ENCODE data around the gene CCDC102A. TPM values are rescaled to one million over a fixed set of nuclear protein-coding genes. Genes with fewer than 3 reads are reported as not detected.
A peak's percentile ranks its signal among the peaks of the same experiment; 100 is the strongest.

The CCDC102A gene
- total RNA-seq, 1 donor from 2014 or later, result 15.5 TPM

GRCh38 chr16:57475711-57476339, 60.5 kb downstream of the CCDC102A start:
- Mint-ChIP-seq H3K4me3 (no peak overlapping the region), H3K36me3 (ENCODE audit: low read depth) (peaks cover 14% of the 10 kb centered on the region), H3K27ac (no peak overlapping the region), H3K9me3 (no peaks in the 10 kb centered on the region), H3K4me1 (peaks cover 40% of the 10 kb centered on the region), H3K27me3 (peaks cover 7% of the 10 kb centered on the region)
- TF ChIP-seq, protein P1, sequence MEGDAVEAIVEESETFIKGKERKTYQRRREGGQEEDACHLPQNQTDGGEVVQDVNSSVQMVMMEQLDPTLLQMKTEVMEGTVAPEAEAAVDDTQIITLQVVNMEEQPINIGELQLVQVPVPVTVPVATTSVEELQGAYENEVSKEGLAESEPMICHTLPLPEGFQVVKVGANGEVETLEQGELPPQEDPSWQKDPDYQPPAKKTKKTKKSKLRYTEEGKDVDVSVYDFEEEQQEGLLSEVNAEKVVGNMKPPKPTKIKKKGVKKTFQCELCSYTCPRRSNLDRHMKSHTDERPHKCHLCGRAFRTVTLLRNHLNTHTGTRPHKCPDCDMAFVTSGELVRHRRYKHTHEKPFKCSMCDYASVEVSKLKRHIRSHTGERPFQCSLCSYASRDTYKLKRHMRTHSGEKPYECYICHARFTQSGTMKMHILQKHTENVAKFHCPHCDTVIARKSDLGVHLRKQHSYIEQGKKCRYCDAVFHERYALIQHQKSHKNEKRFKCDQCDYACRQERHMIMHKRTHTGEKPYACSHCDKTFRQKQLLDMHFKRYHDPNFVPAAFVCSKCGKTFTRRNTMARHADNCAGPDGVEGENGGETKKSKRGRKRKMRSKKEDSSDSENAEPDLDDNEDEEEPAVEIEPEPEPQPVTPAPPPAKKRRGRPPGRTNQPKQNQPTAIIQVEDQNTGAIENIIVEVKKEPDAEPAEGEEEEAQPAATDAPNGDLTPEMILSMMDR (IDR thresholded peaks at IDR 0.05), result peak; percentile 51
- POLR2A ChIA-PET, result no interaction called here
- CTCF ChIA-PET, result interaction anchor here (1.0 to 2.0 kb wide), 3 partner anchors 43 to 172 kb away, joined by 3 to 4 read pairs (median 3); no protein-coding TSS in a partner anchor
- intact Hi-C loops (cut with micrococcal nuclease), result loop anchor here (1.0 to 5.0 kb wide), 4 partner anchors 43 to 261 kb away; partner anchors contain the start of gene KATNB1
- ATAC-seq (ENCODE audit: low read depth) (peak; percentile 92), DNase-seq (peak; percentile 69)

DNA sequence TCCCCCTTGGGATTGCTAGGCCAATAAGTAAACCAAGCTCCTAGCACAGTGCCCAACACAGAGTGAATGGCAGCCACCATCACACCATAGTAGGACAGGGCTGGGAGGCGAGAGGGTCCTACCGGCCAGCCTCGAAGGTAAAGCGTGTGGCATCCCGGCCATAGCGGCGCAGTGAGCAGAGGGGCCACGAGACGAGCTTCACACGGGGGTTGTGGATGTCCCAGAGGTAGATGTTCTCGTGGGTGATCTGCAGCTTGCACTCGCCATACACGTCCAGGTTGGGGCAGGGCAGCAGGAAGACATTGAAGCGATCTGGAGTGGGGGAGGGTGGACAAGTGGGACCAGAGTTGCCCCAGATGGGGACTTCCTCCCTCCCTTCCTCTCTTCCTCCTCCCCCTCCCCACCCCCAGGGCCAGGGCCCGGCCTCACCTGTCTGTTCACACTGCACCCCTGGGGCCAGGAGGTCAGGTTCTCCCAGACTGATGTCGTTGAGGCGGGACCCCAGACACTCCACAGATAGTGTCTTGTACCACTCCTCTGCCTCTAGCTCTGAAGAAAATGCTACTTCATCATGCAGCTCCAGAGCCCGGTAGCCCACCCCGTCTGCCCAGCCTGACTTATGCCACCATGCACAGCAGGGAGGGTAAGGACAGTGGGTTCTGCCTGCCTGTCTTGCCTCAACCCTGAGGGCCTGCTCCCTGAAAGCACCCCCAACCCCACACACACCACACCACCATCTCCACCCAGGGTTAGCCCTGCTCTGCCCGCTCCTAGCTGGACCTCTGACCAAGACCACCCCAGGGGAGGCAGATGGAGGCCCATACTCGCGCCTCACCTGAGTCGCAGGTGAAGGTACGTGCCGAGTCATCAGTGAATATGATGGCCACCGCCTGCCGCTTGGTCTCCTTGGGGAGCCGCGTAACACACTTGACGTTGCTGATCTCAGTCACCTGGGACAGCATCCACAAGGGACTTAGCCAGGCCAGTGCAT, 61.4 kb downstream of the CCDC102A start:
- TF ChIP-seq, protein P1 (IDR thresholded peaks at IDR 0.05), result no peak
- peaks cover 37% of the 10 kb centered on the region for H3K4me1 Mint-ChIP-seq
- ATAC-seq (ENCODE audit: low read depth) (no peak), DNase-seq (no peak)
- ChIA-PET POLR2A (no interaction called here), CTCF (interaction anchor here (1.1 to 2.0 kb wide), 2 partner anchors 45 to 173 kb away, joined by 3 to 4 read pairs; no protein-coding TSS in a partner anchor)
- H3K36me3 Mint-ChIP-seq (ENCODE audit: low read depth), result peaks cover 22% of the 10 kb centered on the region
- H3K9me3 Mint-ChIP-seq, result no peaks in the 10 kb centered on the region
- H3K27me3 Mint-ChIP-seq, result peaks cover 2% of the 10 kb centered on the region
- intact Hi-C loops (cut with micrococcal nuclease), result loop anchor here (5.0 kb wide), 1 partner anchor 262 kb away; the partner anchor contains the start of gene KATNB1
- no peak overlapping the region for H3K27ac Mint-ChIP-seq
- no peak overlapping the region for H3K4me3 Mint-ChIP-seq

- Mint-ChIP-seq H3K36me3 (ENCODE audit: low read depth) (peaks cover 32% of the 10 kb centered on the region), H3K9me3 (no peaks in the 10 kb centered on the region), H3K4me3 (no peak overlapping the region), H3K27me3 (no peaks in the 10 kb centered on the region), H3K27ac (no peak overlapping the region), H3K4me1 (peaks cover 28% of the 10 kb centered on the region)
- intact Hi-C loops (cut with micrococcal nuclease), result no loop called here
- DNase-seq, result no peak
- ChIA-PET POLR2A (interaction anchor here (1.6 kb wide), 1 partner anchor 11 kb away, joined by 4 read pairs; the partner anchor contains the start of gene POLR2C), CTCF (interaction anchor here (1.6 kb wide), 1 partner anchor 46 kb away, joined by 6 read pairs; no protein-coding TSS in a partner anchor)
- TF ChIP-seq, protein P1 (IDR thresholded peaks at IDR 0.05), result no peak
- no peak for ATAC-seq (ENCODE audit: low read depth)
Measured at GRCh38 chr16:57473906-57474305, 62.5 kb downstream of the CCDC102A start.

- DNase-seq, result no peak
- Mint-ChIP-seq H3K4me1 (peaks cover 22% of the 10 kb centered on the region), H3K27me3 (no peaks in the 10 kb centered on the region), H3K9me3 (no peaks in the 10 kb centered on the region), H3K4me3 (no peak overlapping the region), H3K27ac (no peak overlapping the region), H3K36me3 (ENCODE audit: low read depth) (peaks cover 38% of the 10 kb centered on the region)
- intact Hi-C loops (cut with micrococcal nuclease), result no loop called here
- TF ChIP-seq, protein P1 (IDR thresholded peaks at IDR 0.05), result no peak
- CTCF ChIA-PET, result interaction anchor here (1.6 kb wide), 1 partner anchor 47 kb away, joined by 6 read pairs; no protein-coding TSS in a partner anchor
- no peak for ATAC-seq (ENCODE audit: low read depth)
- POLR2A ChIA-PET, result interaction anchor here (0.6 to 1.6 kb wide), 2 partner anchors 9 to 10 kb away, joined by 4 read pairs; partner anchors contain the start of gene POLR2C
Measured at GRCh38 chr16:57473176-57473840, 63.1 kb downstream of the CCDC102A start.
